Adipocyte (in vitro differentiated cells): ENCODE results near the gene ABITRAM.
"Not testable (repeated sequence)": the region's sequence is repeated elsewhere in the genome, so short reads cannot be mapped to it uniquely, and the experiment has no call there.

ENCODE experiments used
- DNase-seq: peaks from one replicate; pipeline ENCODE4 v3.0.0-alpha.2; 2015; ENCODE audit warnings: low read depth
- H3K27me3 ChIP-seq: replicated peaks from 2 replicates; pipeline ENCODE4 v1.7.0; 2013; ENCODE audit warnings: mild to moderate bottlenecking, low read length, moderate library complexity; ENCODE audit not compliant: control insufficient read depth, insufficient read depth
- H3K36me3 ChIP-seq: 2 replicates; pipeline ENCODE4 v1.7.0; 2013; ENCODE audit warnings: low read length, mild to moderate bottlenecking, moderate library complexity; ENCODE audit not compliant: control insufficient read depth, insufficient read depth, severe bottlenecking
- H3K4me1 ChIP-seq: 2 replicates; pipeline ENCODE4 v1.7.0; 2013; ENCODE audit warnings: mild to moderate bottlenecking, low read length, moderate library complexity; ENCODE audit not compliant: control insufficient read depth, insufficient read depth
- H3K4me3 ChIP-seq: 2 replicates; pipeline ENCODE4 v1.7.0; 2013; ENCODE audit warnings: mild to moderate bottlenecking, low read length, moderate library complexity
- H3K9ac ChIP-seq: 2 replicates; pipeline ENCODE4 v1.7.0; 2013; ENCODE audit warnings: mild to moderate bottlenecking, low read length, moderate library complexity
- H3K9me3 ChIP-seq: 2 replicates; pipeline ENCODE4 v1.7.0; 2013; ENCODE audit warnings: mild to moderate bottlenecking, low read length, moderate library complexity; ENCODE audit not compliant: control insufficient read depth

Gene ABITRAM

DNA sequence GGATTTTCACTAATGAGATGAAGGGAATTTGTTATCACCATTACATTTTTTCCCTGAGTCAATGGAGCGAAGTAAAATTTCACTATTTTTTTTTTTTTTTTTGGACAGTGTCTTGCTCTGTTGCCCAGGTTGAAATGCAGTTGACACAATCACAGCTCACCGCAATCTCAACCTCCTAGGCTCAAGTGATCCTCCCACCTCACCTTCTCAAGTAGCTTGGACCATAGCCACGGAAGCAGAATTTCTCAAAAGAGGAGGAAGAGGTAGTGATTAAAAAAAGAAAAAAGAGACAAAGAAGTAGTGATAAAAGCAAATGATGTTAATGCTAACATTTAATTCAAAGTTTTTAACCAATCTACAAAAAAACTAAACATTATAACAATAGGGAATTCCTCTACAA, 30.0 kb upstream of the ABITRAM start:
- no peak for DNase-seq
- Histone ChIP-seq H3K4me1 (no peaks in the 10 kb centered on the region), H3K9ac (no peak overlapping the region), H3K4me3 (no peak overlapping the region), H3K9me3 (no peaks in the 10 kb centered on the region), H3K27me3 (no peaks in the 10 kb centered on the region), H3K36me3 (peaks cover 96% of the 10 kb centered on the region)

DNA sequence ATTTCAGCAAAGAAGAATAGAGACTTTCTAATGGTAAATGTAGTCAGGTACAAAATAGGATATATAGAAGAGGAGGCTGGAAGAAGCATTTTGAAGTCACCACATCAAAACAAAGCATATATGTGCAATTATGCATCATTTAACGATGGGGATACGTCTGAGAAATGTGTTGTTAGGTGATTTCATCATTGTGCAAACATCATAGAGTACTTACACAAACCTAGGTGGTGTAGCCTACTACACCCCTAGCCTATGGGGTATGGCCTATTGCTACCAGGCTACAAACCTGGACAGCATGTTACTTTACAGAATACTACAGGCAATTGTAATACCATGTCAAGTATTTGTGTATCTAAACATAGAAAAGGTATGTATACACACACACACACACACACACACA, 28.7 kb upstream of the ABITRAM start:
- DNase-seq = no peak
- peaks cover 95% of the 10 kb centered on the region for H3K36me3 ChIP-seq
- no peaks in the 10 kb centered on the region for H3K27me3 ChIP-seq
- no peaks in the 10 kb centered on the region for H3K9me3 ChIP-seq
- no peaks in the 10 kb centered on the region for H3K4me1 ChIP-seq
- H3K4me3 ChIP-seq = no peak overlapping the region
- no peak overlapping the region for H3K9ac ChIP-seq

DNA sequence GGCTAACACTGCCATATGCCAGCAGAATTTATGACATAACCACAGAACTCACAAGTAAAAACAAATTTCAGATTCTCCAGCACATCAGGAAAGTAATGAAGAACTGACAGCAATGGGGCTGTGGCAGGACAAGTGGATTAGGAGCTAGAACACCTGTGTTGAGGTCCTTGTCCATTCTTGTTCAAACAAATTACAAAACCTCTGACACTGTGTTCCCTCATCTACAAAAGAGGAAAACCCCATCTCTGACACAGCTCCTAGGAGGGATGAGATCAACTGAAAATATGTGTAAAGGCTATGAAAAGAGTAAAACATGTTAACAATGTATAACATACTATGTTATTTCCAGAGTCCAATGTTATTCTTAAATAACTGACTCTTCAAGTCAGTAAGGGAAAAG, 23.8 kb upstream of the ABITRAM start:
- Histone ChIP-seq H3K36me3 (peaks cover 86% of the 10 kb centered on the region), H3K4me1 (no peaks in the 10 kb centered on the region), H3K27me3 (no peaks in the 10 kb centered on the region), H3K9me3 (no peaks in the 10 kb centered on the region), H3K4me3 (no peak overlapping the region), H3K9ac (no peak overlapping the region)
- no peak for DNase-seq

DNA sequence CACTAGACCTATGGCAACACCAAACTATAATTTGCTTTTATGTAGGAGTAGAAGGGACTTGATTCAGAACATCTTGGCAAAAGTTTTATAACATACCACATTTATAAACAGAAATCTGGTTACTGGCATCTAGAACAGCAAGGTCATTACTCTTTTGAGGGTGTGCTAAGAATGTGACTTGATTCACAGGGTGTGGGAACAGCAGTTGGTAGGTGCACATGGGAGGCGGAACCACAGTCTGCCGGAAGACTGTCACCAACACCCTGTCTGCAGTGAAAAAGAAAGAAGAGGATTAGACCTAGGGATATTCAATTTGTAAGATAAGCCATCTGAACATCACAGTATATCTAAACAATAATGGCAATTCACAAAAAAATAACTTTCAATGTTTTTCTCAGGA, 23.3 kb upstream of the ABITRAM start:
- Histone ChIP-seq H3K36me3 (peaks cover 86% of the 10 kb centered on the region), H3K9ac (no peak overlapping the region), H3K9me3 (no peaks in the 10 kb centered on the region), H3K4me3 (no peak overlapping the region), H3K4me1 (no peaks in the 10 kb centered on the region), H3K27me3 (no peaks in the 10 kb centered on the region)
- DNase-seq = no peak

GRCh38 chr9:108911820-108912219, 22.4 kb upstream of the ABITRAM start:
- Histone ChIP-seq H3K4me3 (no peak overlapping the region), H3K9ac (no peak overlapping the region), H3K36me3 (peaks cover 86% of the 10 kb centered on the region), H3K4me1 (no peaks in the 10 kb centered on the region), H3K9me3 (no peaks in the 10 kb centered on the region), H3K27me3 (no peaks in the 10 kb centered on the region)
- DNase-seq = no peak

DNA sequence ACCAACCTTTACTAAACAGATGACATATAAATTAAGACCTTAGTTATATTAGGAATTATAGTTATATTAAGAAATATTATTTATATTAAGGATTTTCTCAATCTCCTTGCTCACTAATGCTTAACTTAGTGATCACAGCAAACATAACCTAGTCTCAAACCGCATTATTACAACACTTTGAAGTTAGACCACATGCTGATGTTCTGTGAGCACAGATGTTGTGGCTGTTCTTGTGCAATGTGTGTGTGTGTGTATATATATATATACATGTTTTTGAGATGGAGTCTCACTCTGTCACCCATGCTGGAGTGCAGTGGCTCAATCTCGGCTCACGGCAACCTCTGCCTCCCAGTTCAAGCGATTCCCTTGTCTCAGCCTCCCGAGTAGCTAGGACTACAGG, 20.8 kb upstream of the ABITRAM start:
- Histone ChIP-seq H3K27me3 (no peaks in the 10 kb centered on the region), H3K9me3 (no peaks in the 10 kb centered on the region), H3K4me1 (no peaks in the 10 kb centered on the region), H3K36me3 (peaks cover 83% of the 10 kb centered on the region), H3K9ac (no peak overlapping the region), H3K4me3 (no peak overlapping the region)
- DNase-seq = no peak

DNA sequence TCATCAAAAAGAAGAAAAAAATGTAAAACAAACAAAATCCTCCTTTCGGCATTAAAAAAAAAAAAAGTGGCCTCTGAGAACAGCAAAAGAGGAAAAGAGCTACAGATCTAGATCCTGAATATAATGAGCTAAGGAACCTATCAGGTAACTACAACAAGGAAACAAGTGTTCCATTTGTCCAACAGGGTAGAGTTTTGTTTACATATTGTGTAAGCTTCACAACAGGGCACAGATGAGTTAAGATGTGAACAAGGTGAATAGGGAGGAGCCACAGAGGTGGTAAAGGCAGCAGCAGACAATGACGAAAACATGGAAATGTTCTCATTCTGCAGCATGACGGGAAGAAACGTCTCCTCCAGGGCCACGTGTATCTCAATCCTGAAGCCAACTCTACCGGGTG, 14.7 kb upstream of the ABITRAM start:
- Histone ChIP-seq H3K9ac (no peak overlapping the region), H3K9me3 (no peaks in the 10 kb centered on the region), H3K36me3 (peaks cover 82% of the 10 kb centered on the region), H3K27me3 (no peaks in the 10 kb centered on the region), H3K4me1 (no peaks in the 10 kb centered on the region), H3K4me3 (no peak overlapping the region)
- no peak for DNase-seq

GRCh38 chr9:108920401-108920800, 13.8 kb upstream of the ABITRAM start:
- H3K4me1 ChIP-seq, H3K9ac ChIP-seq, DNase-seq, H3K4me3 ChIP-seq, H3K27me3 ChIP-seq, H3K9me3 ChIP-seq: not testable (repeated sequence)
- peaks cover 83% of the 10 kb centered on the region for H3K36me3 ChIP-seq

GRCh38 chr9:108921200-108921599, 13.0 kb upstream of the ABITRAM start:
- Histone ChIP-seq H3K9me3 (no peaks in the 10 kb centered on the region), H3K9ac (no peak overlapping the region), H3K4me1 (no peaks in the 10 kb centered on the region), H3K36me3 (peaks cover 83% of the 10 kb centered on the region), H3K27me3 (no peaks in the 10 kb centered on the region), H3K4me3 (no peak overlapping the region)
- no peak for DNase-seq

DNA sequence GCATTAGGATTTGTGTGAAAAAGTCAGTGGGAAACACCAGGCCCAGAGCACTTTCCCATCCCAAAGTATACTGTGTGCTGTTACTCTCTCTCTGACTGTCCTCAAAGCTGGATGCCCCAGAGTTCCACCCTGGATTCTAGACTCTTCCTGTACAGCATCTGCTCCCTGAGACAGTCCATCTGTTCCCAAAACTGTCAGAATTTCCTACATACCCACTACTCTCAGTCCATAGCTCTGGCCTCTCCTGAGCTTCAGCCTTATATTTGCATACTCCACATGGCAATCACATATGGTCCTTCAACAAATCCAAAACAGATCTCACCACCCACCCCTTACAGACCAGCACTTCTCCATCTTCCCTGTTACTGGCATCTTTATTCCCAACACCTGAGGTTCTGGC, 9.7 kb upstream of the ABITRAM start:
- H3K27me3 ChIP-seq = no peaks in the 10 kb centered on the region
- no peak overlapping the region for H3K9ac ChIP-seq
- DNase-seq = no peak
- no peak overlapping the region for H3K4me3 ChIP-seq
- no peaks in the 10 kb centered on the region for H3K9me3 ChIP-seq
- peaks cover 78% of the 10 kb centered on the region for H3K36me3 ChIP-seq
- no peaks in the 10 kb centered on the region for H3K4me1 ChIP-seq

DNA sequence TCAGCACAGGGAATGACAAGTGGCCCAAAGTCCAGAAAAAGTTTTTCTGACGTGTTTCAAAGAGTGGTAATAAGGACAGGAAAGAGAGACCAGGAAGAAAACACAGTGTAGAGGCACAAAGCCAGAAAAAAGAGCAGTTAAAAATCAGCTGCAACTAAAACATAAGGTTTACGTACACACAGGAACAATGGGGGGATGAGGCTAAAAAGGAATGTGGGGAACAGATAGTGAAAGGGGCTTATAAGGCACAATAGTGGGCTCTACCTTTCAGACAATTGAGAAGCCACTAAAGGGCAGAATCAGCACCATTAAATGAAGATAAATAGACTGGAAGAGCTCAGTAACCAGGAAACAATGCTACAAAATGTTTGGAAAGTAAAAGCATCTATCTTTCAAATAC, 5.8 kb upstream of the ABITRAM start:
- no peak overlapping the region for H3K9ac ChIP-seq
- no peak for DNase-seq
- no peak overlapping the region for H3K4me3 ChIP-seq
- peaks cover 55% of the 10 kb centered on the region for H3K36me3 ChIP-seq
- peaks cover 7% of the 10 kb centered on the region for H3K4me1 ChIP-seq
- no peaks in the 10 kb centered on the region for H3K27me3 ChIP-seq
- no peaks in the 10 kb centered on the region for H3K9me3 ChIP-seq

DNA sequence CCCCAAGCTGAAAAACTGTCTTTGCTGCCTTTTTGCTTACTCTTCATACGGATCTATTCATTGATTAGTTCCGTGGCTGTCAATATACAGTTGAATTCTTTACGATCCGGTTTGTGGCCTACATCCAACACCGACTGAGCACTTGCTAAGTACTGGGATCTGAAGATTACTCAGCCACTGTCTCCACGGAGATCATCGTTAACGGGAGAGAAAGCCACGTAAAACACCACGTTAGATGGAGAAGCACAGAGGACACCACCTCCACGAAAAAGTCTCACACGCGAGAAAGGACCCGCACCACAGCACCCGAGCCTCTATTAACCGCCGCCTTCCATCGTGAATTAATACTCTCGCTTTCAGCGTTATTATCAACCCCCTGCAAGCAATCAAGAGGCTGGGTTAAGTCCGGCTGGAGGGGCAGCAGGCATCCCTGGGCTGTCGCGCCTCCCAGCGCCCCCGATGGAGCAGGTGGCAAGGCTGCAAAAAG, 926 bp upstream of the ABITRAM start:
- Histone ChIP-seq H3K9me3 (no peaks in the 10 kb centered on the region), H3K36me3 (peaks cover 24% of the 10 kb centered on the region), H3K27me3 (no peaks in the 10 kb centered on the region), H3K4me1 (peaks cover 16% of the 10 kb centered on the region), H3K4me3 (peak overlapping the region; percentile 100), H3K9ac (peak overlapping the region; percentile 98)
- DNase-seq = peak; percentile 47
